IPS-18c (cell line): ENCODE results near the gene GNB1L.

Experiments
- H3K4me3 ChIP-seq: 2 replicates; pipeline ENCODE4 v1.7.0; 2013; ENCODE audit warnings: low read depth, mild to moderate bottlenecking, low read length, moderate library complexity; ENCODE audit not compliant: insufficient read depth
- H3K9me3 ChIP-seq: one replicate; pipeline ENCODE4 v1.6.1; 2013; ENCODE audit warnings: mild to moderate bottlenecking, low read length, moderate library complexity; ENCODE audit not compliant: control insufficient read depth, insufficient read depth

GNB1L gene

GRCh38 chr22:19751497-19752245, 103.0 kb downstream of the GNB1L start:
- no peak overlapping the region for H3K4me3 ChIP-seq
- H3K9me3 ChIP-seq = no peaks in the 10 kb centered on the region

- no peaks in the 10 kb centered on the region for H3K9me3 ChIP-seq
- H3K4me3 ChIP-seq = no peak overlapping the region
Measured at GRCh38 chr22:19750507-19751490, 103.9 kb downstream of the GNB1L start.

- Histone ChIP-seq H3K4me3 (no peak overlapping the region), H3K9me3 (no peaks in the 10 kb centered on the region)
Measured at GRCh38 chr22:19749876-19750275, 104.8 kb downstream of the GNB1L start.

- no peaks in the 10 kb centered on the region for H3K9me3 ChIP-seq
- no peak overlapping the region for H3K4me3 ChIP-seq
Measured at GRCh38 chr22:19748991-19749664, 105.5 kb downstream of the GNB1L start.

GRCh38 chr22:19748139-19748538, 106.5 kb downstream of the GNB1L start:
- Histone ChIP-seq H3K4me3 (no peak overlapping the region), H3K9me3 (no peaks in the 10 kb centered on the region)

GRCh38 chr22:19747551-19747950, 107.1 kb downstream of the GNB1L start:
- Histone ChIP-seq H3K4me3 (no peak overlapping the region), H3K9me3 (no peaks in the 10 kb centered on the region)

- no peak overlapping the region for H3K4me3 ChIP-seq
- H3K9me3 ChIP-seq = no peaks in the 10 kb centered on the region
Measured at GRCh38 chr22:19746726-19747125, 107.9 kb downstream of the GNB1L start.

- Histone ChIP-seq H3K9me3 (no peaks in the 10 kb centered on the region), H3K4me3 (no peak overlapping the region)
Measured at GRCh38 chr22:19745155-19746101, 109.2 kb downstream of the GNB1L start.

- Histone ChIP-seq H3K9me3 (no peaks in the 10 kb centered on the region), H3K4me3 (no peak overlapping the region)
Measured at GRCh38 chr22:19744350-19745006, 110.2 kb downstream of the GNB1L start.

GRCh38 chr22:19743651-19744050, 111.0 kb downstream of the GNB1L start:
- no peaks in the 10 kb centered on the region for H3K9me3 ChIP-seq
- H3K4me3 ChIP-seq = no peak overlapping the region

GRCh38 chr22:19743081-19743480, 111.6 kb downstream of the GNB1L start:
- Histone ChIP-seq H3K9me3 (no peaks in the 10 kb centered on the region), H3K4me3 (no peak overlapping the region)

GRCh38 chr22:19742160-19743066, 112.3 kb downstream of the GNB1L start:
- Histone ChIP-seq H3K9me3 (no peaks in the 10 kb centered on the region), H3K4me3 (no peak overlapping the region)

GRCh38 chr22:19741053-19741452, 113.6 kb downstream of the GNB1L start:
- Histone ChIP-seq H3K4me3 (no peak overlapping the region), H3K9me3 (no peaks in the 10 kb centered on the region)

- Histone ChIP-seq H3K9me3 (no peaks in the 10 kb centered on the region), H3K4me3 (no peak overlapping the region)
Measured at GRCh38 chr22:19740586-19740985, 114.1 kb downstream of the GNB1L start.

GRCh38 chr22:19739911-19740449, 114.7 kb downstream of the GNB1L start:
- Histone ChIP-seq H3K4me3 (no peak overlapping the region), H3K9me3 (no peaks in the 10 kb centered on the region)
